ENCODE results near the gene MAGI2.
A peak's percentile ranks its signal among the peaks of the same experiment; 100 is the strongest.
"Not testable (repeated sequence)": the region's sequence is repeated elsewhere in the genome, so short reads cannot be mapped to it uniquely, and the experiment has no call there.

The MAGI2 gene

DNA sequence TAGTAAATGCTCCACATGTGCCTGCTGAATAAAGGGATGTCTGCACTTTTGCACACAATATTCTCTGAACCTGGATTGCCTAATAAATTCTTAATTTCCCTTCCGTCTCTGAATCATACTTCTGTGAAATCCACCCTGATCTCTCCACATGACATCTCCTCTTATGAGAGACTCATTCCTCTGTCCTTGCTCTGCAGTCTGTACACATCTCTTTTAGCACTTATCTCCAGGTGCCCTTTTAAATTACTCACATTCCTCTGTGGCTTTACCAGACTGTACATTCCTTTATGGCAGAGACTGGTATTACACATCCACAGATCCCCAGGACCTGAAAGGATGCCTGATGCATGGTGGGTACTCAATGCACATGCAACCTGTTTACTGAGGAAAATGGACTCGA, 1127.3 kb downstream of the MAGI2 start:
- H3K4me3 ChIP-seq (ENCODE audit: severe bottlenecking): no peak overlapping the region
- no peak for TF ChIP-seq CTCF (IDR thresholded peaks at IDR 0.05; ENCODE audit: poor library complexity, severe bottlenecking)
- no peaks in the 10 kb centered on the region for H3K4me1 ChIP-seq (ENCODE audit: insufficient read depth, poor library complexity, severe bottlenecking)
- no peaks in the 10 kb centered on the region for H3K27me3 ChIP-seq (ENCODE audit: insufficient read depth, poor library complexity, severe bottlenecking)
- ATAC-seq (ENCODE audit: low read depth): peak; percentile 76; the same call in 2 of the 3 replicates
- DNase-seq (ENCODE audit: low spot score): no peak
- no peak overlapping the region for H3K27ac ChIP-seq (ENCODE audit: poor library complexity, severe bottlenecking)
- no peaks in the 10 kb centered on the region for H3K36me3 ChIP-seq (ENCODE audit: low read depth)
- no peaks in the 10 kb centered on the region for H3K9me3 ChIP-seq (ENCODE audit: severe bottlenecking)

DNA sequence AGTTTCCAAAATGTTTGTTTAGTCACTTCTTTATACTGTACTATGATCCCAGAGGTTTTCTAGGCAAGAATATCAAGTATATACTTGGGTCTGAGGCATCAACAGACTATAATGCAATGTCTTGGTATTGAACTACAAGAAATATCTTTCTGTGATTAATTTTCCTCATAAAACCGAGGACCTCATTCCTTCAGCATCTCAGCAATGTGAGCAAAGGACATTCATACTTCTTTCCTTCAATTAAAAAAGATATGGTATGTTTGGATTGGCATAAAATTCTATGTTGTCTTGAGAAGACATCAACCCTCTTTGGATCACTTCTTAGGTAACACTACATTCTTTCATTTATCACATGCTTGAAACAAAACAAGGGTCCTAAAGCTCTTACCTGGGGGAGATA, 1130.3 kb downstream of the MAGI2 start:
- Histone ChIP-seq H3K27ac (ENCODE audit: poor library complexity, severe bottlenecking) (no peak overlapping the region), H3K36me3 (ENCODE audit: low read depth) (no peaks in the 10 kb centered on the region), H3K27me3 (ENCODE audit: insufficient read depth, poor library complexity, severe bottlenecking) (no peaks in the 10 kb centered on the region), H3K4me1 (ENCODE audit: insufficient read depth, poor library complexity, severe bottlenecking) (no peaks in the 10 kb centered on the region), H3K9me3 (ENCODE audit: severe bottlenecking) (no peaks in the 10 kb centered on the region), H3K4me3 (ENCODE audit: severe bottlenecking) (no peak overlapping the region)
- ATAC-seq (ENCODE audit: low read depth): no peak
- no peak for TF ChIP-seq CTCF (IDR thresholded peaks at IDR 0.05; ENCODE audit: poor library complexity, severe bottlenecking)
- no peak for DNase-seq (ENCODE audit: low spot score)

DNA sequence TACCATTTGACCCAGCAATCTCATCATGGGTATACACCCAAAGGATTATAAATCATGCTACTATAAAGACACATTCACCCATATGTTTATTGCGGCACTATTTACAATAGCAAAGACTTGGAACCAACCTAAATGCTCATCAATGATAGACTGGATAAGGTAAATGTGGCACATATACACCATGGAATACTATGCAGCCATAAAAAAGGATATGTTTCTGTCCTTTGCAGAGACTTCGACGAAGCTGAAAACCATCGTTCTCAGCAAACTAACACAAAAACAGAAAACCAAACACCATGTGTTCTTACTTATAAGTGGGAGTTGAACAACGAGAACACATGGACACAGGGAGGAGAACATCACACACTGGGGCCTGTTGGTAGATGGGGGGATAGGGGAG, 1131.2 kb downstream of the MAGI2 start:
- ATAC-seq (ENCODE audit: low read depth); H3K27ac ChIP-seq (ENCODE audit: poor library complexity, severe bottlenecking); H3K9me3 ChIP-seq (ENCODE audit: severe bottlenecking); H3K4me1 ChIP-seq (ENCODE audit: insufficient read depth, poor library complexity, severe bottlenecking); H3K27me3 ChIP-seq (ENCODE audit: insufficient read depth, poor library complexity, severe bottlenecking); H3K36me3 ChIP-seq (ENCODE audit: low read depth); H3K4me3 ChIP-seq (ENCODE audit: severe bottlenecking); DNase-seq (ENCODE audit: low spot score): not testable (repeated sequence)

DNA sequence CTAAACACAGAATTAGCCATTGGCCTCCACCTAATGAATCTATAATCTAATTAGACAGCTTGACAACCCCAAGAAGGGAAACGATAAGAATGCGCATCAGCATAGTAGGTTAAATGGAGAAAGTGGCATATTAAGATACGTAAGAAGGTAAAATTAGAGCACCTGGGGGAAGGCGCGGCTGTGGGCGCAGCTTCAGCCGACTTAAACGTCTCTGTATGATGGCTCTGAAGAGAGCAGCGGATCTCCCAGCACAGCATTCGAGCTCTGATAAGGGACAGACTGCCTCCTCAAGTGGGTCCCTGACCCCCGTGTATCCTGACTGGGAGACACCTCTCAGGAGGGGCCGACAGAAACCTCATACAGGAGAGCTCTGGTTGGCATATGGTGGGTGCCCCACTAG, 1136.1 kb downstream of the MAGI2 start:
- Histone ChIP-seq H3K27me3 (ENCODE audit: insufficient read depth, poor library complexity, severe bottlenecking) (peaks cover 19% of the 10 kb centered on the region), H3K36me3 (ENCODE audit: low read depth) (no peaks in the 10 kb centered on the region), H3K4me1 (ENCODE audit: insufficient read depth, poor library complexity, severe bottlenecking) (no peaks in the 10 kb centered on the region), H3K4me3 (ENCODE audit: severe bottlenecking) (no peak overlapping the region), H3K9me3 (ENCODE audit: severe bottlenecking) (no peaks in the 10 kb centered on the region), H3K27ac (ENCODE audit: poor library complexity, severe bottlenecking) (no peak overlapping the region)
- ATAC-seq (ENCODE audit: low read depth): no peak
- DNase-seq (ENCODE audit: low spot score): no peak
- TF ChIP-seq CTCF (IDR thresholded peaks at IDR 0.05; ENCODE audit: poor library complexity, severe bottlenecking): no peak

GRCh38 chr7:78316110-78316509, 1137.4 kb downstream of the MAGI2 start:
- Histone ChIP-seq H3K27ac (ENCODE audit: poor library complexity, severe bottlenecking) (no peak overlapping the region), H3K36me3 (ENCODE audit: low read depth) (no peaks in the 10 kb centered on the region), H3K4me1 (ENCODE audit: insufficient read depth, poor library complexity, severe bottlenecking) (no peaks in the 10 kb centered on the region), H3K9me3 (ENCODE audit: severe bottlenecking) (no peaks in the 10 kb centered on the region), H3K27me3 (ENCODE audit: insufficient read depth, poor library complexity, severe bottlenecking) (peaks cover 19% of the 10 kb centered on the region), H3K4me3 (ENCODE audit: severe bottlenecking) (no peak overlapping the region)
- DNase-seq (ENCODE audit: low spot score) (no peak), ATAC-seq (ENCODE audit: low read depth) (no peak)
- TF ChIP-seq CTCF (IDR thresholded peaks at IDR 0.05; ENCODE audit: poor library complexity, severe bottlenecking): no peak
